Measurements from ENCODE around the gene ZIK1. TPM values are rescaled to one million over a fixed set of nuclear protein-coding genes. Genes with fewer than 3 reads are reported as not detected.
A peak's percentile ranks its signal among the peaks of the same experiment; 100 is the strongest.

ZIK1 gene
- total and polyA plus RNA-seq, 9 of the 15 experiments (the other 6 are each of a cell fraction or from before 2014, with no cell fraction given): 0.03 to 0.42 (median 0.15) TPM; not detected in 1

DNA sequence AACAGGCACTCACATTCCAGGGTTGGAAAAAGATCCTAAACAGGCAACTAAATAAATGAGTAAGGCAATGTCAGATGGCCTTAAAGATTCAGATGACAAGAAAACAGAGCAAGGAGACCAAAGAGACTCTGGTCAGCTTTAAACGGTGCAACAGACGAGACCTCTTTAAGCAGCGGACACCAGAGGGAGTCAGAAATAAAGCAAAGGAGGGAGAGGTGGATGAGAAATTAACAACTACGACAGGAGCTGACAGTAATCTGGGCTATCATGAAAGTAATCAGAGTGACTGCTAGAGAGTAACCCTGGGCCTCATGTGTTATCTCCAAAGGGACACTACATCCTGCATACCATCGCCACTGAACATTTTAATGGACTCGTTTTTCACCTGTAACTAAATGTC is 25.4 kb upstream of the ZIK1 start:
- H2AFZ ChIP-seq (ENCODE audit: low read depth, low read length): no peak overlapping the region
- ChIA-PET POLR2A (no interaction called here), CTCF (ENCODE audit: low intra/inter-chr PET ratio) (no interaction called here)
- FAIRE-seq: peak; percentile 65
- 0 out of 2 replicates have a peak, but pooled peaks cover 5% of the 10 kb centered on the region for H3K9me3 ChIP-seq (replicated peaks; ENCODE audit: control insufficient read depth, insufficient read depth, low read depth, low read length)
- H4K20me1 ChIP-seq (replicated peaks; ENCODE audit: control insufficient read depth, insufficient read depth, low read length): no peaks in the 10 kb centered on the region
- peaks cover 0 to 11% of the 10 kb centered on the region in 2 experiments; a peak in 2 of 5 replicates for H3K4me1 ChIP-seq (replicated peaks in 1 of 2; ENCODE audit: control insufficient read depth in 2 of 2, insufficient read depth in 2 of 2, low read length in 2 of 2)
- intact Hi-C loops (cut with micrococcal nuclease) (no loop called here), in situ Hi-C loops (cut with MboI) (no loop called here)
- TF ChIP-seq HDAC8 (tag; IDR thresholded peaks at IDR 0.05) (no peak), RAD21 (CRISPR knock-in tag; conservative IDR thresholded peaks at IDR 0.05 in 1 of 2, IDR thresholded peaks at IDR 0.05 in 1 of 2) (peak in 1 of 2 experiments; percentile 42; a peak in 2 of 4 replicates)
- peak; percentile 34; the same call in 2 of the 3 replicates for ATAC-seq
- 12% methylated on average over 6 of the region's 6 CpGs for WGBS (ENCODE audit: insufficient coverage, low coverage, missing lambda C conversion rate)
- peaks cover 20% of the 10 kb centered on the region for H3K79me2 ChIP-seq (ENCODE audit: control insufficient read depth, insufficient read depth, low read length)
- H3K4me3 ChIP-seq: peak overlapping the region; percentile 88
- no TSS peak for BruUV-seq (replicated peaks)
- H3K36me3 ChIP-seq (ENCODE audit: control insufficient read depth, insufficient read depth, low read length): peaks cover 18% of the 10 kb centered on the region
- DNase-seq (ENCODE audit: extremely low read depth in 1 of 4, low spot score in 3 of 4): peak in 3 of 4 experiments; percentile 16 to 25 (median 18)
- H3K27me3 ChIP-seq (ENCODE audit: control insufficient read depth in 2 of 2, insufficient read depth in 2 of 2, low read length in 2 of 2): no peaks in the 10 kb centered on the region; a peak in 1 of 5 replicates
- H3K9me1 ChIP-seq (ENCODE audit: control insufficient read depth, insufficient read depth, low read length): no peaks in the 10 kb centered on the region
- H3K9ac ChIP-seq (ENCODE audit: insufficient read depth in 1 of 2, low read depth in 2 of 2, low read length in 2 of 2): peak overlapping the region in 1 of 2 experiments; percentile 69; a peak in 1 of 4 replicates
- peak overlapping the region; percentile 71 for H3K4me2 ChIP-seq (ENCODE audit: insufficient read depth, low read length)
- no peak overlapping the region for H3K27ac ChIP-seq (ENCODE audit: extremely low read depth, low read depth, low read length)

DNA sequence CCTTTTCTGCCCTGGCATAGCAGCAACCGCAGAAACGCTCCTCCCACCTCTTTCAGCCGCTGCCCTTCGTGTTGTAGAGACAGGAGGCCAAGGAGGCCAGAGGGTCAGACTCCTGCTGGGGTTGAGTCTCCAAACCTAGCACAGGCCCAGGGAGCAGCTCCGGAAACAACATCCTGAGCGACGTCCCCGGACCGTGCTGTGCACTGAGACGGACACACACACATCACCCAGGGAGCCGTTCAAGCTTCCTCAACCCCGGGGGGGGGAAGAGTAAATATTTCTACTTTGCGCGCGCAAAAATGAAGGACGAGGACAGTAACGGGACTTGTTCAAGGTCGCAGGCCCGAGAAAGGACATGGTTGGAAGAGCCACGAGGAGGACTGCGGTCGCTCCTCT is 24.9 kb upstream of the ZIK1 start:
- intact Hi-C loops (cut with micrococcal nuclease): no loop called here
- FAIRE-seq: no peak
- TF ChIP-seq ZNF253 (CRISPR knock-in tag; conservative IDR thresholded peaks at IDR 0.05) (no peak), DACH1 (IDR thresholded peaks at IDR 0.05; ENCODE audit: partially characterized antibody) (no peak), EZH2 (IDR thresholded peaks at IDR 0.05; ENCODE audit: borderline replicate concordance, low read depth, low read length) (no peak)
- TF ChIP-seq, protein P1, sequence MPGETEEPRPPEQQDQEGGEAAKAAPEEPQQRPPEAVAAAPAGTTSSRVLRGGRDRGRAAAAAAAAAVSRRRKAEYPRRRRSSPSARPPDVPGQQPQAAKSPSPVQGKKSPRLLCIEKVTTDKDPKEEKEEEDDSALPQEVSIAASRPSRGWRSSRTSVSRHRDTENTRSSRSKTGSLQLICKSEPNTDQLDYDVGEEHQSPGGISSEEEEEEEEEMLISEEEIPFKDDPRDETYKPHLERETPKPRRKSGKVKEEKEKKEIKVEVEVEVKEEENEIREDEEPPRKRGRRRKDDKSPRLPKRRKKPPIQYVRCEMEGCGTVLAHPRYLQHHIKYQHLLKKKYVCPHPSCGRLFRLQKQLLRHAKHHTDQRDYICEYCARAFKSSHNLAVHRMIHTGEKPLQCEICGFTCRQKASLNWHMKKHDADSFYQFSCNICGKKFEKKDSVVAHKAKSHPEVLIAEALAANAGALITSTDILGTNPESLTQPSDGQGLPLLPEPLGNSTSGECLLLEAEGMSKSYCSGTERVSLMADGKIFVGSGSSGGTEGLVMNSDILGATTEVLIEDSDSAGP (CRISPR knock-in tag; IDR thresholded peaks at IDR 0.05): no peak

More for the DNA sequence above, 24.9 kb upstream of the ZIK1 start:
- no TSS peak for BruUV-seq (replicated peaks)
- H3K27ac ChIP-seq (ENCODE audit: extremely low read depth, low read depth, low read length): peak overlapping the region; percentile 69; the same call in 2 of the 3 replicates
- ChIA-PET CTCF (ENCODE audit: low intra/inter-chr PET ratio) (no interaction called here), POLR2A (no interaction called here)
- ATAC-seq: peak; percentile 76
- H3K4me2 ChIP-seq (ENCODE audit: insufficient read depth, low read length): peak overlapping the region; percentile 71
- peak overlapping the region; percentile 94 for H2AFZ ChIP-seq (ENCODE audit: low read depth, low read length)
- H3K4me1 ChIP-seq (replicated peaks in 1 of 2; ENCODE audit: control insufficient read depth in 2 of 2, insufficient read depth in 2 of 2, low read length in 2 of 2): peaks cover 0 to 11% of the 10 kb centered on the region in 2 experiments; a peak in 2 of 5 replicates
- H4K20me1 ChIP-seq (replicated peaks; ENCODE audit: control insufficient read depth, insufficient read depth, low read length): no peaks in the 10 kb centered on the region
- no peaks in the 10 kb centered on the region; a peak in 1 of 5 replicates for H3K27me3 ChIP-seq (ENCODE audit: control insufficient read depth in 2 of 2, insufficient read depth in 2 of 2, low read length in 2 of 2)
- H3K9ac ChIP-seq (ENCODE audit: insufficient read depth in 1 of 2, low read depth in 2 of 2, low read length in 2 of 2): peak overlapping the region; percentile 69 to 90
- DNase-seq (ENCODE audit: extremely low read depth in 1 of 4, low spot score in 3 of 4): peak; percentile 19 to 37 (median 23)
- WGBS (ENCODE audit: insufficient coverage, low coverage, missing lambda C conversion rate): 17% methylated on average over 18 of the region's 22 CpGs
- H3K79me2 ChIP-seq (ENCODE audit: control insufficient read depth, insufficient read depth, low read length): peaks cover 20% of the 10 kb centered on the region
- no peaks in the 10 kb centered on the region for H3K9me1 ChIP-seq (ENCODE audit: control insufficient read depth, insufficient read depth, low read length)
- peak overlapping the region; percentile 88 for H3K4me3 ChIP-seq
- 0 out of 2 replicates have a peak, but pooled peaks cover 5% of the 10 kb centered on the region for H3K9me3 ChIP-seq (replicated peaks; ENCODE audit: control insufficient read depth, insufficient read depth, low read depth, low read length)
- in situ Hi-C loops (cut with MboI): no loop called here
- peaks cover 18% of the 10 kb centered on the region for H3K36me3 ChIP-seq (ENCODE audit: control insufficient read depth, insufficient read depth, low read length)

Measured in K562 (cell line).